HG03108 (cell line): ENCODE results near the gene IL27RA.
"Not testable (repeated sequence)": the region's sequence is repeated elsewhere in the genome, so short reads cannot be mapped to it uniquely, and the experiment has no call there.

Experiments
- ATAC-seq: cut with Tn5 transposase; IDR thresholded peaks from one replicate; pipeline ENCODE4 v1.9.1; 2021; ENCODE audit warnings: moderate library complexity; ENCODE audit not compliant: unreplicated experiment

Gene IL27RA

GRCh38 chr19:13998426-13998825, 33.1 kb upstream of the IL27RA start:
- no peak for ATAC-seq

DNA sequence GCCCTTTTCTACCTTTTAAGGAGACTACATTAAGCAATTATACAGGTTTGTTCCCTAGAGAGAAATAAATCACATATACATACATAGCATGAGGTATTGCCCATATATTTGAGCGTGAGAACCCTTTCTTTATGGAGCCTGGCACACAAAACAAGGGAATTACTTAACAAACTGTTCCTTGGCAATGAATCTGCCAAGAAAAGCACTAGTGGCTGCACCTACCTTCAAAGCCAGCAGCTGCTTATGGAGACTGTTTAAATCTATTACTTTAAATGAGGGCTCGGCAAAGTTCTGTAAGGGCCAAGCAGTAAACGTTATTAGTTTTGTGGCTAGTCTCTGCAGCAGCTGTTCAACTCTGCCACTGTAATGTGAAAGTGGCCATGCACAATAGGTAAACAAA, 32.5 kb upstream of the IL27RA start:
- ATAC-seq: no peak

GRCh38 chr19:14000691-14001375, 30.7 kb upstream of the IL27RA start:
- ATAC-seq: no peak

DNA sequence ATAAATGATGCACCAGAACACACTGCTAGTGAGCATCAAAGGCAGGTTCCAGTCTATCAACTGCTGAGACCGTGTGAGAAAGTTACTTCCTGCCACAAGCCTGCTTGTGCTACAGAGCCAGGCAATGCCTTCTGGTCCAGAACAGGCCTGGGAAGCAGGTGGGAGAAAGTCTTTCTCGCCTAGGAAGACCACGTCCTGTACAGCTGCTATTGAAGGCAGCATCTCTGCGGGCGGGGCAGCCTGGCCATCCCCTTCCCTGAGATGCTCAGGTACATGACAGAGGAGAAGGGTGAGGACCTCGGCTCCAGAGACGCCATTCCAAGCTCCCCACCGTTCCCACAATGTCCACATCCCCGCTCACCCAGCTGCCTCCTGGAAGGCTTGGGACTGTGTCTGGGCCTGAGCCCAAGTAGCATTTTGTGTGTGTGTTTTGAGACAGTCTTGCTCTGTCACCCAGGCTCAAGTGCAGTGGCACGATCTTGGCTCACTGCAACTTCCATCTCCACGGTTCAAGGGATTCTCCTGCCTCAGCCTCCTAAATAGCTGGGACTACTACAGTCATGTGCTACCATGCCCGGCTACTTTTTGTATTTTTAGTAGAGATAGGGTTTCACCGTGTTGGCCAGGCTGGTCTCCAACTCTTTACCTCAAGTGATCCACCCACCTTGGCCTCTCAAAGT, 28.9 kb upstream of the IL27RA start:
- no peak for ATAC-seq

DNA sequence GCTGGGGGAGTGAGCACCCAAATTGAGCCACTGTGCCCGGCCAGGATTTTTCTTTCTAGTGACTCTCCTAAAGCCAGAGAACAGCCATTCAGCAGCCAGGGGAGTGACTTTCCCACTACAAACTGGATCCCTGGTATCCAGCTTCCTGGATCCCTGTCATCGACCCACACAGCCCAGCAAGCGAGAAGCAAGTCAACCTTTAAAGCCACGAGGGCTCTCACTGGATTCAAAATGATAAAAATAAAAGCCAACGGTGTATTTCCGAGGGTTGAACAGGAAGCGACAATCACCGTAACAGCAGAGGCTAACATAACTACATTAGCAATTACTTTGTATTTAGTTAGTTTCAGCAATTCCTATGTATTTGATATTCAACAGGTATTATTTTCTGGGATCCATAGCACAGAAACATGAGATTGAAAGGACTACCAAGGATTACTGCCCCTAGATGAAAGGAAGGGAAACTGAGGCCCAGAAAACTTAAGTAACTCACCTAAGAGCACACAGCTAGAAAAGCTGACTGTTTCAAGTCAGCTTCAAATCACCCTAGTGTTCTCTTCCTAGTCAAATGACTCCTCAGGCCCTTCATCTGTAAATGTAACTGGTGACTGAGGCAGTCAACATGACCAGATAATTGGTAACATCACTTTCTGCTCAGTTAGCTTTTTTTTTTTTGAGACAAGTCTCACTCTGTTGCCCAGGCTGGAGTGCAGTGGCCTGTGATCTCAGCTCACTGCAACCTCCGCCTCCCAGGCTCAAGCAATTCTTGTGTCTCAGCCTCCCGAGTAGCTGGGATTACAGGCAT, 28.1 kb upstream of the IL27RA start:
- no peak for ATAC-seq

DNA sequence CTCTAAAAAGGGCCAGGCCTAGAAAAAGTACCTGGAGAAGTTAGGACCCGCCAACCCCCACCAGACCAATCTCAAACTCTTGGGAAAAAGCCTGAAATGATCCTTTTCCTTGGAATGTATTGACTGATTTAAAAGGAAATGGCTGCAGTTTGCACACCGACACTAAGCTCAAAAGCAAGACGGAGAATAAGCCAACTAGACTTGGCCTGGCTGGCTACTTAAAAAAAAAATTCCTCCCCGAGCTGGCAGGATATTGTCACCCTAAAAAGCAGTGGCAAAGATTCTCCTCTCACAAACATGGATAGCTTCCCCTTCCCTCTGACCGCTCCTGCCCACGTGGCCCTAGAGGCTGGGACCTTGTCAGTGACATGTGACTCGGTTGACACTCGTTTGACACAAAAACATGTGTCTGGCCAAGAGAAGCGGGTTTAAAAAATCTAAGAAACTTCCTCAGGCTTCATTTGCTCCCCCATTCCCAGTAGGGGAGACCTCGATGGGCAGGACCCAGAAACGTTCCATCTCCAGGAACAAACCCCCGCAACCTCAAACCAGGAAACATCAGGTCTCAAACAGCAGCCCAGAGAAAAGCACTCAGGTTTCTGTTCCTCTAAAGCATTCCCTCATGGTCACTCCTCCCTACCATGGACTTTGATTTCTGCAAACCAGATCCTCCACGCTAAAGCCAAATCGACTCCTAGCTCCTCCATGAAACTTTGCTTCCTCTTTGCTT, 26.8 kb upstream of the IL27RA start:
- no peak for ATAC-seq

DNA sequence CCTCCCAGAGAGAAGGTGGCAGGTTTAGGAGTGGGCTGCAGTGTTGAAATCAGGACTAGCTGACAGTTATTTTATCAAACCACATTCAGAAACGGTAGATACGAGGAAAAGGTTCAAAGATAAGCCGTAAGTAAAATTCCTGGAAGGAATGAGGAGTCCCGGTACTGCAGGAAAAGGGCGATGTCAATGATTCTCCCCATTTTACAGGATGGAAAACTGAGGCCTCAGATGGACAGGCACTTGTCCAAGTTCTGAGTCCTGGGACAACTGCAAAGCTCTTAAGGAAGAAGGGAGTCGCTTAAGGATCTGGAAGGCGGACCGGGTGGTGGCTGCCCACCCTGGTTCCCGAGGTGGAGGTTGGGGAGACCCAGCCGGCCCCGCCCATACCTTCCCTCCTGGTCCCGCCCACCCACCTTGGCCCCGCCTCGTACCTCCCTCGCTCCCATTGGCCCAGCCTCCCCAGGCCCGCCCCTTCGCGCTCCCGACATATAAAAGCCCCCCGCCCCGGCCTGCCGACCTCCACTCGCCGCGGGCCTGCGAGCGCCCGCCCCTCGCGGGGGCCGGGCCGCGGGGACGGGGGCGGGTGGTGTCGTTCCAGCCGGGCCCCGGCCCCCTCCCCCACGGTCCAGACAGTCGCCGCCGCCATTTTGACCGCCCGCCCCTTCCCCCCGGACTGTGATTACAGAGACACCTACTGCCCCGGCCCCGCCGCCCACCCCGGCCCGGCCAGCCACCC, 26.0 kb upstream of the IL27RA start:
- peak; percentile 22 for ATAC-seq

DNA sequence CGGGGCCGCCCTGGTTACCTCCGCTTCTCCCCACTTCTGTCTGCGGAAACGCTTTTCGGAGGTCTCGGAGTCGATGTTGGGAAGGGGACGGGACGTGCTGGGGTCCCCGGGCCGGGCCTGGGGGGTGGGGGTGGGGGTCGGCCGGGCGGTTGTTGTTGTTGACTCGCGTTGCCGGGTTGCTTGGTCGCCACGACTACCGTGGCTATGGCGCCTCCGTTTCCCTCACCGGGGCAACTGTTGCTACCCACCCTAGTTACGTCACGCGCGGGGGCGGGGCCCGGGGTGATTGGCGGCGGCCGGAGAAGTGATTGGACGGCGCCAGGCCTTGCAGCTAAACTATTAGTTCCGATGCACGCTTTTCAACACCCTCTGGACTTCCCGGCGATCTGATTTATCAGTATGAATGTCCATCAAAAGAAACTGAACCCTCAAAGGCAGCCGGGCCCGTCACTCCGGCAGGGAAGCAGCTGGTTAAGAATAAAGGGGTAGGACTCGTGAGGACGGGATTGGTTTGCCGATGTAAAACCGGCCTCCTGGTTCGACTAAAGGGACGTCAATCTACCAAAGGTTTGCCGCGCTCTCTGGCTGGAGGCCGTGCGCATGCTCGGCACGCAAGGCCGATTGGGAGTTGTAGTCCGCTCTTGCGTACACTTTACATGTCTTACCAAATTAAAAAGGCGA, 25.3 kb upstream of the IL27RA start, which contains the start of gene RFX1:
TSS of gene RFX1 (minus strand) at position 236 of the 681 bp plus-strand sequence. CDS start 12,477 bp downstream, outside the sequence.
- ATAC-seq: peak; percentile 70

DNA sequence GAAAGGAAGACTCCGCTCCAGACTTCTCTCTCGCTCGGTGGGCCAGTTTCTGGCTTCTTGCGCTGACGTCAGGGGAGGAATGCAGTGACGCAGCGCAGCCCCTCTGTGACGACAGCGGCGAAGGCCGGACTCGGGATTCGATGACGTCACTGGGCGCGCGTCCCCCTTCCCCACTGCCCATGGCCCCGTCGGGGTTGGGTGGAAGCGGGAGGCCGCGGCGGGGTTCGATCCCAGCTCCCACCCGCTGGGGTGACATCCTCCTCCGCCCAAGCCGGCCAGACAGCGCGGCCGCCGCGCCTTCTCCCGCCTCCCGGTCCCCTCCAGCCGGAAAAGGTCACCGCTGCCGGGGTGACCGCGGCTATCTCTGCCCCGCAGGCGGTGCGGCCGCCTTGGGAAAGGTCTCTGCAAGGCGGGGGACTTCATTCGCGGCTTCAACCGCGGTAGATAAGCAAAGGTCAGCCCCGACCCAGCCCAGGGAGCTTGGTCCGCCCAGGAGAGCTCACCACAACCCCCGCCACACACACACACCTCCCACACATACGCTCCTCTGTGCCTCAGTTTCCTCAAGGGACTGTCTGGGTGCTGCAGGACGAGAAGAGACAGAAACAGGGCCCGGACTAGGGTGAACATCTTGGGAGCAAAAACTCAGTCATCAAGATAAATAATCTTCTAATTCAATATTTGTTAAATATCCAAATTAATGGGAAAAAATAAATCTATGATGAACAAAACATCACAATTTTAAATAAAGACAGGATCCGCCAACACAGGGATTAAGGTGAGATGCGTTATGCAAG, 24.6 kb upstream of the IL27RA start:
- ATAC-seq: peak; percentile 22

DNA sequence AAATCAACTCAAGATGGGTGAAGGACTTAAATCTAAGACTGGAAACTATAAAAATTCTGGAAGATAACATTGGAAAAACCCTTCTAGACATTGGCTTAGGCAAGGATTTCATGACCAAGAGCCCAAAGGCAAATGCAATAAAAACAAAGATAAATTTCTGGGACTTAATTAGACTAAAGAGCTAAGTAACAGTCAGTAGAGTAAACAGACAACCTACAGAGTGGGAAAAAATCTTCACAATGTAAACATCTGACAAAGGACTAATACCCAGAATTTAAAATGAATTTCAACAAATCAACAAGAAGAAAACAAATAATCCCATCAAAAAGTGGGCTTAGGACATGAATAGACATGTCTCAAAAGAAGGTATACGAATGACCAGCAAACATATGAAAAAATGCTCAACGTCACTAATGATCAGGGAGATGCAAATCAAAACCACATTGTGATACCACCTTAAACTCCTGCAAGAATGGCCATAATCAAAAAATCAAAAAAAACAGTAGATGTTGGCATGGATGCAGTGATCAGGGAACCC, 19.1 kb upstream of the IL27RA start:
- ATAC-seq: no peak

GRCh38 chr19:14015524-14016035, 16.0 kb upstream of the IL27RA start:
- ATAC-seq: peak; percentile 79

GRCh38 chr19:14019100-14019499, 12.5 kb upstream of the IL27RA start:
- no peak for ATAC-seq

DNA sequence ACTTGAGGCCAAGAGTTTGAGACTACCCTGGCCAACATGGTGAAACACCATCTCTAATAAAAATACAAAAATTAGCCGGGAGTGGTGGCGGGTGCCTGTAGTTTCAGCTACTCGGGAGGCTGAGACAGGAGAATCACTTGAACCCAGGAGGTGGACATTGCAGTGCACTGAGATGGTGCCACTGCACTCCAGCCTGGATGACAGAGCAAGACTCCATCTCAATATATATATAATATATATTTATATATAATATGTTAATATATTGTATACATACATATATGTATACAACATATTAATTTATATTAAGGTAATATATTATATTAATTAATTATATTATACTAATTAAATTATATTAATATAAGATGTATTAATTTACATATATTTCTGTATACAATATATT, 11.8 kb upstream of the IL27RA start:
- not testable (repeated sequence) for ATAC-seq

GRCh38 chr19:14021474-14021873, 10.1 kb upstream of the IL27RA start:
- no peak for ATAC-seq

DNA sequence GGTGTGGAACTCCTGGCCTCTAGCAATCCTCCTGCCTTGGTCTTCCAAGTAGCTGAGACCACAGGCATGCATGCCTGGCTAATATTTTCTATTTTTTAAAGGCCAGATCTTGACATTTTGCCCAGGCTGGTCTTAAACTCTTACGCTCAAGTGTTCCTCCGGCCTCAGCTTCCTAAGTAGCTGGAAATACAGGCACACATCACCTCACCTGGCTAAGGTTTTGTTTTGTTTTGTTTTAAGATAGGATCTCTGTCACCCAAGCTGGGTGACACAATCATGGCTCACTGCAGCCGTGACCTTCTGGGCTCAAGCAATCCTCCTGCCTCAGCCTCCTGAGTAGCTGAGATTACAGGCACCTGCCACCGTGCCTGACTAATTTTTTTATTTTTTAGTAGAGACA, 9.1 kb upstream of the IL27RA start:
- no peak for ATAC-seq

- ATAC-seq: no peak
Observed at GRCh38 chr19:14023404-14024235, 7.9 kb upstream of the IL27RA start.

GRCh38 chr19:14026652-14027192, 4.8 kb upstream of the IL27RA start:
- ATAC-seq: not testable (repeated sequence)
